IMR-90 (cell line): ENCODE results near the gene R3HDM2.

Experiments
- POLR2A ChIP-seq: IDR thresholded peaks from 2 replicates; pipeline ENCODE4 v1.6.1; 2012; ENCODE audit warnings: mild to moderate bottlenecking, low read depth, low read length
- TF ChIP-seq, protein P1 (sequence below): conservative IDR thresholded peaks from 2 replicates; pipeline ENCODE4 v1.5.1; 2012; ENCODE audit warnings: mild to moderate bottlenecking, low read depth, low read length, improper control_type of control experiment

DNA sequence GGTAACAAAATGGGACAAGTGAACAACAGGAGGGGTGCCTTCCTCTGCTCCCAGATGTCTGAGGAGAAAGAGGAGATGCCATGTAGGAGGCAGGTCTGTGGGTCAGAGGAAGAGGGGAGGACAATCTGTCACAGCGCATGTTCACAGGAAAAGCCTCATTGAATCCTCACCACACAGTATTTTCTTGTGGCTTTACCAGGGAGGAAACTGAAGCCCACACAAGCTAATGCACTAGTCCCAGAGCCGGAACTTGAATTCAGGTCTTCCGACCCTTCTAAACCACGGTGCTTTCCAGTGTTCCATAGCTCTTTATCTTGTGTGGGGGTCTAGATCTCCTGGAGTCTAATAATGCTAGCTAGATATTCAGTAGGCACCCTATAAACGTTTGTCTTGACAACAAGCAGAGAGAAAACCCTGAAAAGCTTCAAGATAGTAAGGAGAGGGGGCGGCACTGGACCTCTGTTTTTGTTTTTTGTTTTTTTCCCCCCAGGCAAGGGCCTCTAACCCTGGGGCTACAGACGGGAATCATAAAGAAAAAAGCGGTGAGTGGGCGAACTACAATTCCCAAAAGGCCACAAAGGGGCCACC is 201.7 kb downstream of the R3HDM2 start:
- TF ChIP-seq POLR2A: no peak
- TF ChIP-seq, protein P1, sequence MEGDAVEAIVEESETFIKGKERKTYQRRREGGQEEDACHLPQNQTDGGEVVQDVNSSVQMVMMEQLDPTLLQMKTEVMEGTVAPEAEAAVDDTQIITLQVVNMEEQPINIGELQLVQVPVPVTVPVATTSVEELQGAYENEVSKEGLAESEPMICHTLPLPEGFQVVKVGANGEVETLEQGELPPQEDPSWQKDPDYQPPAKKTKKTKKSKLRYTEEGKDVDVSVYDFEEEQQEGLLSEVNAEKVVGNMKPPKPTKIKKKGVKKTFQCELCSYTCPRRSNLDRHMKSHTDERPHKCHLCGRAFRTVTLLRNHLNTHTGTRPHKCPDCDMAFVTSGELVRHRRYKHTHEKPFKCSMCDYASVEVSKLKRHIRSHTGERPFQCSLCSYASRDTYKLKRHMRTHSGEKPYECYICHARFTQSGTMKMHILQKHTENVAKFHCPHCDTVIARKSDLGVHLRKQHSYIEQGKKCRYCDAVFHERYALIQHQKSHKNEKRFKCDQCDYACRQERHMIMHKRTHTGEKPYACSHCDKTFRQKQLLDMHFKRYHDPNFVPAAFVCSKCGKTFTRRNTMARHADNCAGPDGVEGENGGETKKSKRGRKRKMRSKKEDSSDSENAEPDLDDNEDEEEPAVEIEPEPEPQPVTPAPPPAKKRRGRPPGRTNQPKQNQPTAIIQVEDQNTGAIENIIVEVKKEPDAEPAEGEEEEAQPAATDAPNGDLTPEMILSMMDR: no peak
